Natural killer cell treated with Interleukin-12 subunit alpha and Interleukin-12 subunit beta and Interleukin-15 and Interleukin-18, amount 100 ng/mL, for 72 hours (primary cell): ENCODE data around the gene GTF2A2. TPM values are rescaled to one million over a fixed set of nuclear protein-coding genes. Genes with fewer than 3 reads are reported as not detected.
A peak's percentile ranks its signal among the peaks of the same experiment; 100 is the strongest.

Experiments
- ATAC-seq, 2 donors: fragments of 150-1000 bp; cut with Tn5 transposase in 1 of 2; sonication (Bioruptor Pico), chemical (Tn5 transposase) in 1 of 2; 2 replicates each; pipeline ENCODE4 v1.10.0; 2021
- DNase-seq: peaks from one replicate; pipeline ENCODE4 v3.0.0; 2022; ENCODE audit warnings: low spot score
- H3K27ac Mint-ChIP-seq, 2 donors: 1 replicate in 1 of 2; 2 replicates in 1 of 2; pipeline ENCODE4 v1.8.0; 2022; ENCODE audit warnings: mixed read lengths in 2 of 2, mild to moderate bottlenecking in 1 of 2, moderate library complexity in 1 of 2
- H3K27me3 Mint-ChIP-seq, 2 donors: 1 replicate in 1 of 2; 2 replicates in 1 of 2; pipeline ENCODE4 v1.8.0; 2022; ENCODE audit warnings: mixed read lengths in 2 of 2
- H3K36me3 Mint-ChIP-seq: one replicate; pipeline ENCODE4 v1.8.0; 2022; ENCODE audit warnings: mixed read lengths
- H3K4me1 Mint-ChIP-seq, 2 donors: 1 replicate in 1 of 2; 2 replicates in 1 of 2; pipeline ENCODE4 v1.8.0; 2022; ENCODE audit warnings: low read depth in 2 of 2, mixed read lengths in 2 of 2, mild to moderate bottlenecking in 1 of 2
- H3K4me3 Mint-ChIP-seq: one replicate; pipeline ENCODE4 v1.8.0; 2022; ENCODE audit warnings: mixed read lengths
- H3K9me3 Mint-ChIP-seq: 2 replicates; pipeline ENCODE4 v1.8.0; 2022; ENCODE audit warnings: mixed read lengths
- total RNA-seq, 2 donors: library from RNA; stranded (reverse); gene quantifications; one replicate each; pipeline ENCODE4 v1.2.3, GENCODE V29; 2022

GTF2A2 gene
- total RNA-seq, 2 donors from 2014 or later = 109 to 150 TPM

DNA sequence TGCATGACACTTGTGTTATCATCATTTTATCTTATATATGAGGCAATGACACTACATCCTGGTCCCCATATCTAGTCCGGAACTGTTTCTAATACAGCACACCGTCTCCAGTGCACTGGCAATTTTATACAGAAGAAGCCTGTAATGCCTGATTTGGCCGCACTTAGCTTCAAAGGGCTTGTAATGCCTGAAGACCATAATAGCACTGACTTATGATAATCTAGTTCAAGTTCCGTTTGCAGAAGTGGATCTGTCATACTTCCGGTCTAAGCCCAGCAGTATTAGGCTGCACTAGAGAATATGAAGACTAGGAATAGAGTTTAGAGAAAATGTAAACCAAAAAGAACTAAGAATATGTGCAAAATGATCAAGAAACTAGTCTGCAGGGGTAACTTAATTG, 30.5 kb upstream of the GTF2A2 start:
- ATAC-seq (peak in 1 of 2 donors; percentile 36), DNase-seq (no peak)
- Mint-ChIP-seq H3K9me3 (no peaks in the 10 kb centered on the region), H3K27me3 (no peaks in the 10 kb centered on the region), H3K36me3 (peaks cover 14% of the 10 kb centered on the region), H3K4me1 (peaks cover 28 to 42% of the 10 kb centered on the region in 2 donors), H3K4me3 (peak overlapping the region; percentile 97), H3K27ac (peak overlapping the region; percentile 84 to 86)

DNA sequence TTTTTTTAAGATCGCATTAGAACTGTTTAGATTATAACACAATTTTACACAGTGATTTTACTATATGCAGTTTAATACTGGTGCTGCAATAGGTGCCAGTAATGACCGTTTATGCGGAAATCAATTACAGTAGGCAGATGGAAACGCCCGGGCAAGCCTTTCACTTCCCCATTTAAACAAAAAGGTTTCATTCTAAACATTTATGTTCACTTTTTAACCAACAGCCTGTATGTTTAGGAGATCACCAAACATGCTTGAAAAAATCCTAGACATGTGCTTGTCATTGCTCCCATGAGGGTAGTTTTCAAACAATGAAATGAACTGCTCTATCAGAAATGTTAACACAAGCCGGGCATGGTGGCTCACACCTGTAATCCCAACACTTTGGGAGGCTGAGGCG, 29.1 kb upstream of the GTF2A2 start:
- ATAC-seq = no peak
- no peaks in the 10 kb centered on the region for H3K9me3 Mint-ChIP-seq
- peak overlapping the region; percentile 40 to 77 for H3K27ac Mint-ChIP-seq
- peaks cover 14% of the 10 kb centered on the region for H3K36me3 Mint-ChIP-seq
- DNase-seq = no peak
- peaks cover 29 to 42% of the 10 kb centered on the region in 2 donors for H3K4me1 Mint-ChIP-seq
- H3K4me3 Mint-ChIP-seq = peak overlapping the region; percentile 60
- H3K27me3 Mint-ChIP-seq = no peaks in the 10 kb centered on the region

DNA sequence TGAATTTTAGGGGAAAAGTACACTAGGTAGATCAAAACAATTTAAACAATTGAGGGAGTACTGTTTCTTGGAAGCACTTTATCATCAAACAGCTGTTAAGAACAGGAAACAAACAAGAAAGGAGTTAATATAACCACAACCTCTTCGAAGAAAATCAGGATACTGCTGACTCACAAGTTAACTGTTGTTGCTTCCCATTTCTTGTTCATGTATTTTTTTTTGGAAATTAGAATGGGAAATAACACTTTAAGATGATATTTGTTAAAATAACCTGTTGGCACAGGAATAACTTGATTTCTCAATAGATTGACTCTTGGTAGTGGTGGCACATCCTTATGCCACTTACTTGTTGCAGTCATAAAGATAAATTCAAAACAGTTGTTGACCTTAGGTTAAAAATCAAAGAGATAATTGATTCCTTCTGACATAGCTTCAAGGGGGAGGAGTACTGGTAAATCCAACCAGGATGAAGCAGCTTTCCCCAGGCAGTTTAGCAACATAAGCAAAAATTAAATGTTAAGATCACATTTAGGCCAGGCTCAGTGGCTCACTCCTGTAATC, 28.5 kb upstream of the GTF2A2 start:
- no peak for DNase-seq
- H3K36me3 Mint-ChIP-seq = peaks cover 14% of the 10 kb centered on the region
- no peak for ATAC-seq
- H3K27me3 Mint-ChIP-seq = no peaks in the 10 kb centered on the region
- no peaks in the 10 kb centered on the region for H3K9me3 Mint-ChIP-seq
- H3K4me1 Mint-ChIP-seq = peaks cover 29 to 42% of the 10 kb centered on the region in 2 donors
- peak overlapping the region; percentile 40 to 77 for H3K27ac Mint-ChIP-seq
- peak overlapping the region; percentile 60 for H3K4me3 Mint-ChIP-seq

- Mint-ChIP-seq H3K27me3 (no peaks in the 10 kb centered on the region), H3K9me3 (no peaks in the 10 kb centered on the region), H3K4me3 (no peak overlapping the region), H3K4me1 (peaks cover 17 to 19% of the 10 kb centered on the region in 2 donors), H3K36me3 (peaks cover 14% of the 10 kb centered on the region), H3K27ac (no peak overlapping the region)
- DNase-seq (no peak), ATAC-seq (no peak)
These were observed 23.6 kb upstream of the GTF2A2 start for GRCh38 chr15:59680870-59681269.

DNA sequence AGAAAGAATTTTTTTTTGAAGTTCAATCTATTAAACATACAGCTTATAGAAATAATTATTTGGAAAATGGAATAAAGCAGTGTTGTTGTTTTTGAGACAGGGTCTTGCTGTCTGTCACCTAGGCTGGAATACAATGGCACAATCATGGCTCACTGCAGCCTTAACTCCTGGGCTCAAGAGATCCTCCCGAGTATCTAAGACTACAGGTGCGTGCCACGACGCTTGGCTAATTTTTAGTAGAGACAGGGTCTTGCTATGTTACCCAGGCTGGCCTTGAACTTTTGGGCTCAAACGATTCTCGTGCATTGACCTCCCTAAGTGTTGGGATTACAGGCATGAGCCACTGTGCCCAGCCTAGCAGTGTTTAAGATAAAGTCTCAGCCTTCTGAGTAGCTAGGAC, 23.0 kb upstream of the GTF2A2 start:
- peaks cover 13 to 15% of the 10 kb centered on the region in 2 donors for H3K4me1 Mint-ChIP-seq
- H3K4me3 Mint-ChIP-seq = no peak overlapping the region
- DNase-seq (no peak), ATAC-seq (no peak)
- no peaks in the 10 kb centered on the region for H3K27me3 Mint-ChIP-seq
- no peaks in the 10 kb centered on the region for H3K9me3 Mint-ChIP-seq
- no peak overlapping the region for H3K27ac Mint-ChIP-seq
- H3K36me3 Mint-ChIP-seq = peaks cover 19% of the 10 kb centered on the region

DNA sequence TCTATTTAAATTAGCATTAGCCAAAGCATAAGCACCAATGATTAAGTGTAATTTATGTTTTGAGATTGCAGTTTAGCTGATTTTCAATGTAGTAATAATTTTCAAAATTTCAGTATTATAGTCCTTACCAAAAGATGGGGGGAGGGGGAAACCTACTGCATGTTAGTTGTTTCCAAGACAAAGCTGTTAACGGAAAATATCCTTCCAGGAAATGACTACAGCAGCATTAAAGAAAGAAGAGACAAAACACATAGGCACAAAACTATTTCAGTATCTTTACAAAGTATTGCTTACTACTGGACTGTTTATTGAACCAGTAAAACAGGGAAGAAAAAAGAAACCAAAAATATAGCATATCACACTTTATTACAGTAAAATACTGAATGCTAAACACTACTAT, 21.3 kb upstream of the GTF2A2 start:
- no peaks in the 10 kb centered on the region for H3K27me3 Mint-ChIP-seq
- ATAC-seq (no peak), DNase-seq (no peak)
- peaks cover 5 to 10% of the 10 kb centered on the region in 2 donors for H3K4me1 Mint-ChIP-seq
- no peak overlapping the region for H3K27ac Mint-ChIP-seq
- H3K9me3 Mint-ChIP-seq = no peaks in the 10 kb centered on the region
- H3K4me3 Mint-ChIP-seq = no peak overlapping the region
- H3K36me3 Mint-ChIP-seq = peaks cover 19% of the 10 kb centered on the region

DNA sequence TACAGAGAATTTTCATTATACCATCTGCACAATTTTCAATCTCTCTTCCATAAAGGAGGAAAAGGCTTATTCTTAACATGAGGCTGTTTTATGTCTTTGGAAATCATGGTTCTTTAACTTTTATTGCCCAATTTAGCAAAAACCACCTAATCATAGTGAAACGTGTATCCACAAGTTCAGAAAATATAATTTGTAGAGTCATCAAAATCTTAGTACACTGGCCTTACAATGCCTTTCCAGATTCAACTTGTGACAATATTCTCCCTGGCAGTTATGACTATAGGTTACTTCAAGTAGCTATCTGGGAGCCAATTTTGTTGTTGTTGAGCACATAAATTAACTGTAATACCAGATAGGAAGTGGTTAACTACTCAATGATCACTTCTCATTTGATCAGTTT, 20.9 kb upstream of the GTF2A2 start:
- peaks cover 5 to 6% of the 10 kb centered on the region in 2 donors for H3K4me1 Mint-ChIP-seq
- H3K27me3 Mint-ChIP-seq = no peaks in the 10 kb centered on the region
- DNase-seq (no peak), ATAC-seq (no peak)
- no peak overlapping the region for H3K27ac Mint-ChIP-seq
- H3K36me3 Mint-ChIP-seq = peaks cover 19% of the 10 kb centered on the region
- H3K9me3 Mint-ChIP-seq = no peaks in the 10 kb centered on the region
- no peak overlapping the region for H3K4me3 Mint-ChIP-seq

- Mint-ChIP-seq H3K36me3 (peaks cover 25% of the 10 kb centered on the region), H3K27ac (no peak overlapping the region), H3K9me3 (no peaks in the 10 kb centered on the region), H3K4me3 (no peak overlapping the region), H3K27me3 (no peaks in the 10 kb centered on the region), H3K4me1 (peaks cover 2 to 5% of the 10 kb centered on the region in 2 donors)
- DNase-seq (no peak), ATAC-seq (no peak)
These were observed 19.2 kb upstream of the GTF2A2 start for GRCh38 chr15:59676565-59676964.

- Mint-ChIP-seq H3K4me3 (no peak overlapping the region), H3K27ac (no peak overlapping the region), H3K36me3 (peaks cover 34% of the 10 kb centered on the region), H3K9me3 (no peaks in the 10 kb centered on the region), H3K4me1 (peaks cover 2 to 5% of the 10 kb centered on the region in 2 donors), H3K27me3 (no peaks in the 10 kb centered on the region)
- DNase-seq (no peak), ATAC-seq (no peak)
These were observed 17.1 kb upstream of the GTF2A2 start for GRCh38 chr15:59674361-59674877.

DNA sequence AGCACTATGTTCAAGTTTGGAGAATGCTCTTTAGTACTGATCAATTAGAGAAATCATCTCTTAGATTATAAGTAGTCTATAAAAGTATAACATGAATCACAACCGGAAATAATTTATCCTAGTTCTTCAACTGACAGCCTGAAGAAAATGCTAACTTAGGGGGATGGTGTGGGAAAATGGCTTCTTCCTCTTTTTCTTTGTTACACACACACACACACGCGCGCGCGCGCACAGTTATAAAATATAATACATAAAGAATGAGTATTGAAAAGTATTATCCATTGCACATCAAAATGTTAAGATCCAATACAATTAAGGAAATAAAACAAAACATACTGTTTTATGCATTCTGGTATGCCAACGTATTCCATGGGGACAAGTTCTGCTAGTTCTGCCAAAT, 11.2 kb upstream of the GTF2A2 start:
- Mint-ChIP-seq H3K4me3 (no peak overlapping the region), H3K4me1 (peaks cover 0 to 4% of the 10 kb centered on the region in 2 donors), H3K27ac (no peak overlapping the region), H3K27me3 (no peaks in the 10 kb centered on the region), H3K36me3 (peaks cover 22% of the 10 kb centered on the region), H3K9me3 (no peaks in the 10 kb centered on the region)
- DNase-seq (no peak), ATAC-seq (no peak)

DNA sequence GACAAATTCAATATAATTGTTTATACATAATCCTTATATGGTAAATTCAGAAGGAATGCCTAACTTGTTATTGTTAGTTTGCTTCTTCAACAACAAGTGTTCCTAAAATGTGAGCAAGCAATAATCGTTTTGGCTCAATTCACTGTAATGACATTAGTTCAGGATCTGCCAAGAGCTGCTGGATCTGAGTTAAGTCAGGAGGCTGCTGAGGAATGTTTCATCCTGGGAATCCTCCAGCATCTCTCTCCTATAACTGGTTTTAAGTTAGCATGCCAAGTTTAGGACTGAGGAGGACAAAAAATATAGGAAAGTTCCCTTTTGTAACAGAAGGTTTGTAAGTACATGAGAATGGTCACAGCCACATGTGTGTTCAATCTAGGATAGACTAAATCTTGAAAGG, 4.9 kb upstream of the GTF2A2 start:
- Mint-ChIP-seq H3K4me3 (no peak overlapping the region), H3K27me3 (no peaks in the 10 kb centered on the region), H3K4me1 (peaks cover 4 to 5% of the 10 kb centered on the region in 2 donors), H3K27ac (no peak overlapping the region), H3K36me3 (peaks cover 10% of the 10 kb centered on the region), H3K9me3 (no peaks in the 10 kb centered on the region)
- ATAC-seq (no peak), DNase-seq (no peak)

GRCh38 chr15:59659366-59659765, 2.1 kb upstream of the GTF2A2 start:
- Mint-ChIP-seq H3K36me3 (peaks cover 5% of the 10 kb centered on the region), H3K27ac (no peak overlapping the region), H3K9me3 (no peaks in the 10 kb centered on the region), H3K4me1 (peaks cover 0 to 5% of the 10 kb centered on the region in 2 donors), H3K4me3 (no peak overlapping the region), H3K27me3 (no peaks in the 10 kb centered on the region)
- DNase-seq (no peak), ATAC-seq (no peak)

DNA sequence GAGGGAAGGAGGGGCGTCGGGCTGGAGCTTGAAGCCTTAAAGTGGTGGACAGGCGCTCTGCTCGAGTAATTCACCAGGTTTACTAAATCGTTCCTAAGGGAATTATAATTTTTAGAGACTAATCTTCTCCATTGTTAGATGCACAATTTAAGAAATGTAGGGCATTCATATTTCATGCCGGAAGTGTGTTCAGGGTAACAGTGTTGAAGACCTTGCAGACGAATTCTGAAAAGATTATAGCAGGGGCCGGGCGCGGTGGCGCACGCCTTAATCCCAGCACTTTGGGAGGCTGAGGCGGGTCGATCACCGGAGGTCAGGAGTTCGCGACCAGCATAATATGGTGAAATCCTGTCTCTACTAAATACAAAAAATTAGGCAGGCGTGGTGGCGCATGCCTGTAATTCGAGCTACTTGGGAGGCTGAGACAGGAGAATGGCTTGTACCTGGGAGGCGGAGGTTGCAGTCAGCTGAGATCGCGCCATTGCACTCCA, 365 bp upstream of the GTF2A2 start:
- H3K4me3 Mint-ChIP-seq = no peak overlapping the region
- DNase-seq = no peak
- peak in 1 of 2 donors; percentile 7 for ATAC-seq
- H3K27ac Mint-ChIP-seq = no peak overlapping the region
- no peaks in the 10 kb centered on the region for H3K27me3 Mint-ChIP-seq
- no peaks in the 10 kb centered on the region for H3K9me3 Mint-ChIP-seq
- peaks cover 8% of the 10 kb centered on the region for H3K36me3 Mint-ChIP-seq
- H3K4me1 Mint-ChIP-seq = peaks cover 4 to 8% of the 10 kb centered on the region in 2 donors

GRCh38 chr15:59654046-59654445, 3.3 kb downstream of the GTF2A2 start:
- Mint-ChIP-seq H3K4me3 (no peak overlapping the region), H3K36me3 (peaks cover 8% of the 10 kb centered on the region), H3K27ac (no peak overlapping the region), H3K9me3 (no peaks in the 10 kb centered on the region), H3K4me1 (peaks cover 6 to 11% of the 10 kb centered on the region in 2 donors), H3K27me3 (no peaks in the 10 kb centered on the region)
- ATAC-seq (no peak), DNase-seq (no peak)

GRCh38 chr15:59649603-59650002, 7.7 kb downstream of the GTF2A2 start:
- H3K4me1 Mint-ChIP-seq = peaks cover 11 to 12% of the 10 kb centered on the region in 2 donors
- H3K27me3 Mint-ChIP-seq = no peaks in the 10 kb centered on the region
- H3K36me3 Mint-ChIP-seq = peaks cover 16% of the 10 kb centered on the region
- no peak overlapping the region for H3K4me3 Mint-ChIP-seq
- H3K9me3 Mint-ChIP-seq = no peaks in the 10 kb centered on the region
- H3K27ac Mint-ChIP-seq = no peak overlapping the region
- DNase-seq (no peak), ATAC-seq (no peak)
